HepG2 (cell line): ENCODE measurements around the gene CTLA4. TPM values are rescaled to one million over a fixed set of nuclear protein-coding genes. Genes with fewer than 3 reads are reported as not detected.

Source experiments
- CENPBD1 ChIP-seq: sonication (generic); formaldehyde crosslinking; IDR thresholded peaks from 2 replicates; pipeline ENCODE4 v1.8.0; 2022; ENCODE audit warnings: missing genetic modification reagents, low read depth, mild to moderate bottlenecking, borderline replicate concordance
- FOXJ3 ChIP-seq: sonication (generic); formaldehyde crosslinking; IDR thresholded peaks from 2 replicates; pipeline ENCODE4 v1.4.0; 2020; ENCODE audit warnings: missing genetic modification reagents, mild to moderate bottlenecking, borderline replicate concordance
- IRF1 ChIP-seq: sonication (generic); formaldehyde crosslinking; IDR thresholded peaks from 2 replicates; pipeline ENCODE4 v1.4.0; 2020; ENCODE audit warnings: low read depth, mild to moderate bottlenecking, missing genetic modification reagents
- NAIF1 ChIP-seq: sonication (generic); formaldehyde crosslinking; IDR thresholded peaks from 2 replicates; pipeline ENCODE4 v1.5.0; 2020; ENCODE audit warnings: mild to moderate bottlenecking, missing genetic modification reagents, borderline replicate concordance
- NFKBIZ ChIP-seq: IDR thresholded peaks from 2 replicates; pipeline ENCODE4 v1.6.1; 2018; ENCODE audit warnings: missing genetic modification reagents, missing compliant biosample characterization
- POGK ChIP-seq: sonication (generic); formaldehyde crosslinking; conservative IDR thresholded peaks from 2 replicates; pipeline ENCODE4 v1.8.0; 2022; ENCODE audit warnings: mild to moderate bottlenecking, moderate library complexity, missing genetic modification reagents
- RFXAP ChIP-seq: sonication (generic); formaldehyde crosslinking; IDR thresholded peaks from 2 replicates; pipeline ENCODE4 v1.4.0; 2020; ENCODE audit warnings: missing genetic modification reagents, borderline replicate concordance
- RXRB ChIP-seq: IDR thresholded peaks from 2 replicates; pipeline ENCODE4 v1.6.1; 2016; ENCODE audit warnings: borderline replicate concordance, missing genetic modification reagents, missing compliant biosample characterization
- ZBTB4 ChIP-seq: sonication (generic); formaldehyde crosslinking; IDR thresholded peaks from 2 replicates; pipeline ENCODE4 v1.4.0; 2020; ENCODE audit warnings: missing genetic modification reagents, mild to moderate bottlenecking, borderline replicate concordance
- ZBTB40 ChIP-seq, 2 experiments: fragments of 450-650 bp in 1 of 2; sonication (generic) in 1 of 2; formaldehyde crosslinking in 1 of 2; IDR thresholded peaks; 2 replicates each; pipeline versions ENCODE4 v1.6.1 to v1.8.0; 2016 to 2022; ENCODE audit warnings: antibody characterized with exemption in 1 of 2, mild to moderate bottlenecking in 1 of 2, missing genetic modification reagents in 1 of 2
- ZNF567 ChIP-seq: sonication (generic); formaldehyde crosslinking; IDR thresholded peaks from 2 replicates; pipeline ENCODE4 v1.8.1; 2023; ENCODE audit warnings: mild to moderate bottlenecking, missing genetic modification reagents, borderline replicate concordance
- polyA plus RNA-seq, 8 experiments: library from polyadenylated mRNA; depleted of rRNA in 3 of 8; stranded (reverse) in 7 of 8; unstranded in 1 of 8; fragments of >200 nt; fragmentation: Illumina TruSeq in 4 of 8; extraction: Trizol in 4 of 8; gene quantifications; 2 replicates each; pipeline versions ENCODE4 v1.2.1 to v1.2.3, GENCODE V29; 2011 to 2016; ENCODE audit warnings: low read depth in 4 of 8, missing spikeins in 1 of 8, mixed read lengths in 1 of 8; ENCODE audit not compliant: insufficient read depth in 1 of 8
- total RNA-seq, 5 experiments: library from RNA; depleted of rRNA; stranded (reverse); fragments of >200 nt; fragmentation: Illumina TruSeq; extraction: Trizol; gene quantifications; 2 replicates each; pipeline ENCODE4 v1.2.3, GENCODE V29; 2016; ENCODE audit warnings: low read depth in 1 of 5

CTLA4 gene
- total and polyA plus RNA-seq, 2 of the 13 experiments (the other 11 are each of a cell fraction or from before 2014, with no cell fraction given), result 0.16 TPM; not detected in 1

- TF ChIP-seq NAIF1 (CRISPR knock-in tag) (peak; percentile 58; the same call in 1 of the 2 replicates), NFKBIZ (CRISPR knock-in tag) (peak; percentile 88), RXRB (peak; percentile 94), POGK (CRISPR knock-in tag) (peak; percentile 84), ZBTB40 (IDR thresholded peaks at IDR 0.05) (no peak), ZBTB40 (CRISPR knock-in tag; IDR thresholded peaks at IDR 0.05) (peak; percentile 14; the same call in 1 of the 2 replicates), RFXAP (CRISPR knock-in tag) (peak; percentile 84; the same call in 1 of the 2 replicates), ZNF567 (CRISPR knock-in tag) (0 out of 2 replicates have a peak, but pooled peaks have one; percentile 76), IRF1 (0 out of 2 replicates have a peak, but pooled peaks have one; percentile 69), ZBTB4 (peak; percentile 57; the same call in 1 of the 2 replicates), FOXJ3 (CRISPR knock-in tag) (peak; percentile 91; the same call in 1 of the 2 replicates), CENPBD1 (CRISPR knock-in tag) (no peak)
Measured at GRCh38 chr2:203819434-203820133, 48.0 kb upstream of the CTLA4 start (continued).
